Loucy (cell line): Measurements from ENCODE around the gene MASTL.

Source experiments
- H2AFZ ChIP-seq: fragments of 200-600 bp; sonication (generic); 2 replicates; pipeline ENCODE4 v1.6.0; 2016; ENCODE audit warnings: antibody characterized with exemption, mild to moderate bottlenecking, low read length, moderate library complexity
- H3F3A ChIP-seq: fragments of 200-600 bp; 2 replicates; pipeline ENCODE4 v1.6.0; 2016; ENCODE audit warnings: antibody characterized with exemption, low read depth, mild to moderate bottlenecking
- H3K27me3 ChIP-seq: fragments of 200-600 bp; sonication (generic); 2 replicates; pipeline ENCODE4 v1.6.1; 2014; ENCODE audit warnings: low read length, mild to moderate bottlenecking; ENCODE audit not compliant: insufficient read depth, poor library complexity, severe bottlenecking
- H3K36me3 ChIP-seq: fragments of 200-600 bp; sonication (generic); 2 replicates; pipeline ENCODE4 v1.6.1; 2016; ENCODE audit warnings: low read length; ENCODE audit not compliant: insufficient read depth
- H3K4me1 ChIP-seq: fragments of 200-600 bp; sonication (generic); 2 replicates; pipeline ENCODE4 v1.5.1; 2014; ENCODE audit warnings: low read length, mild to moderate bottlenecking; ENCODE audit not compliant: insufficient read depth, poor library complexity, severe bottlenecking
- H3K4me2 ChIP-seq: fragments of 200-600 bp; sonication (generic); 2 replicates; pipeline ENCODE4 v1.6.0; 2014; ENCODE audit warnings: antibody characterized with exemption, low read length, low read depth, mild to moderate bottlenecking; ENCODE audit not compliant: poor library complexity, severe bottlenecking
- H3K4me3 ChIP-seq: fragments of 200-600 bp; sonication (generic); 2 replicates; pipeline ENCODE4 v1.5.1; 2014; ENCODE audit warnings: low read length, mild to moderate bottlenecking, mixed read lengths; ENCODE audit not compliant: poor library complexity, severe bottlenecking
- H3K79me2 ChIP-seq: fragments of 200-600 bp; sonication (generic); 2 replicates; pipeline ENCODE4 v1.6.1; 2014; ENCODE audit warnings: low read length; ENCODE audit not compliant: insufficient read depth
- H3K9ac ChIP-seq: fragments of 200-600 bp; sonication (generic); 2 replicates; pipeline ENCODE4 v1.6.0; 2014; ENCODE audit warnings: mild to moderate bottlenecking, low read depth, low read length, moderate library complexity; ENCODE audit not compliant: poor library complexity, severe bottlenecking
- H3K9me2 ChIP-seq: fragments of 200-600 bp; sonication (generic); replicated peaks from 2 replicates; pipeline ENCODE4 v1.6.1; 2016; ENCODE audit warnings: low read depth, low read length, mixed read lengths
- H3K9me3 ChIP-seq: fragments of 200-600 bp; sonication (generic); 2 replicates; pipeline ENCODE4 v1.6.1; 2014; ENCODE audit warnings: mild to moderate bottlenecking, antibody characterized with exemption, low read length, low read depth; ENCODE audit not compliant: insufficient read depth
- H4K20me1 ChIP-seq: fragments of 200-600 bp; sonication (generic); 2 replicates; pipeline ENCODE4 v1.6.0; 2014; ENCODE audit warnings: antibody characterized with exemption, low read length, mild to moderate bottlenecking; ENCODE audit not compliant: insufficient read depth, poor library complexity, severe bottlenecking
- CTCF ChIP-seq: fragments of 200-600 bp; sonication (generic); conservative IDR thresholded peaks from 2 replicates; pipeline ENCODE4 v1.5.1; 2014; ENCODE audit warnings: mild to moderate bottlenecking, antibody characterized with exemption, low read length
- EZH2phosphoT487 ChIP-seq: fragments of 200-600 bp; IDR thresholded peaks from 2 replicates; pipeline ENCODE4 v1.6.1; 2018; ENCODE audit warnings: antibody characterized with exemption, mild to moderate bottlenecking, moderate library complexity, borderline replicate concordance

Gene MASTL

GRCh38 chr10:27138277-27138676 is 16.9 kb upstream of the MASTL start:
- Histone ChIP-seq H3K4me1 (no peaks in the 10 kb centered on the region), H4K20me1 (peaks cover 5% of the 10 kb centered on the region), H3K79me2 (no peaks in the 10 kb centered on the region), H3K9me3 (no peaks in the 10 kb centered on the region), H3K4me2 (no peak overlapping the region), H3K36me3 (peaks cover 72% of the 10 kb centered on the region), H3K4me3 (no peak overlapping the region), H3K27me3 (no peaks in the 10 kb centered on the region), H3K9ac (no peak overlapping the region), H3K9me2 (no peaks in the 10 kb centered on the region), H2AFZ (no peak overlapping the region), H3F3A (no peaks in the 10 kb centered on the region)
- TF ChIP-seq CTCF (no peak), EZH2phosphoT487 (no peak)

- H2AFZ ChIP-seq, result no peak overlapping the region
- no peaks in the 10 kb centered on the region for H3K27me3 ChIP-seq
- no peaks in the 10 kb centered on the region for H3K9me3 ChIP-seq
- no peak overlapping the region for H3K9ac ChIP-seq
- no peaks in the 10 kb centered on the region for H3K9me2 ChIP-seq
- H3K79me2 ChIP-seq, result peaks cover 43% of the 10 kb centered on the region
- no peak overlapping the region for H3K4me3 ChIP-seq
- no peak overlapping the region for H3K4me2 ChIP-seq
- H3K4me1 ChIP-seq, result peaks cover 13% of the 10 kb centered on the region
- H4K20me1 ChIP-seq, result peaks cover 53% of the 10 kb centered on the region
- no peaks in the 10 kb centered on the region for H3F3A ChIP-seq
- TF ChIP-seq CTCF (no peak), EZH2phosphoT487 (no peak)
- peaks cover 79% of the 10 kb centered on the region for H3K36me3 ChIP-seq
These were observed 11.5 kb upstream of the MASTL start for GRCh38 chr10:27143686-27144085.

GRCh38 chr10:27145937-27146336 is 9.2 kb upstream of the MASTL start:
- peak overlapping the region; percentile 22 for H3K4me2 ChIP-seq
- H4K20me1 ChIP-seq, result peaks cover 75% of the 10 kb centered on the region
- H3K79me2 ChIP-seq, result peaks cover 65% of the 10 kb centered on the region
- H3K27me3 ChIP-seq, result no peaks in the 10 kb centered on the region
- no peaks in the 10 kb centered on the region for H3K9me2 ChIP-seq
- H2AFZ ChIP-seq, result no peak overlapping the region
- H3K9ac ChIP-seq, result no peak overlapping the region
- no peaks in the 10 kb centered on the region for H3K9me3 ChIP-seq
- no peak overlapping the region for H3K4me3 ChIP-seq
- no peaks in the 10 kb centered on the region for H3F3A ChIP-seq
- H3K4me1 ChIP-seq, result peaks cover 22% of the 10 kb centered on the region
- peaks cover 69% of the 10 kb centered on the region for H3K36me3 ChIP-seq
- TF ChIP-seq EZH2phosphoT487 (no peak), CTCF (no peak)
